GM23248 (cell line): ENCODE data around the gene RHEB.

Experiments
- EZH2 ChIP-seq: fragments of 200-600 bp; sonication (generic); IDR thresholded peaks from 2 replicates; pipeline ENCODE4 v1.6.1; 2018; ENCODE audit warnings: antibody characterized with exemption, mild to moderate bottlenecking; ENCODE audit not compliant: insufficient read depth, poor library complexity, severe bottlenecking
- EZH2phosphoT487 ChIP-seq: fragments of 200-600 bp; sonication (generic); IDR thresholded peaks from 2 replicates; pipeline ENCODE4 v1.6.1; 2018; ENCODE audit warnings: antibody characterized with exemption, moderate library complexity, mild to moderate bottlenecking, low read depth; ENCODE audit not compliant: insufficient read depth

GRCh38 chr7:151452680-151453325 lies 66.9 kb downstream of the RHEB start:
- TF ChIP-seq EZH2: no peak
- no peak for TF ChIP-seq EZH2phosphoT487
